KOPT-K1 (cell line): ENCODE data around the gene TMEM158.

ENCODE experiments used
- H3K27ac ChIP-seq: fragments of 200-600 bp; sonication (generic); 2 replicates; pipeline ENCODE4 v1.5.1; 2016; ENCODE audit warnings: antibody characterized with exemption, mild to moderate bottlenecking, low read depth, low read length; ENCODE audit not compliant: poor library complexity, severe bottlenecking
- H3K36me3 ChIP-seq: fragments of 200-600 bp; sonication (generic); 2 replicates; pipeline ENCODE4 v1.5.1; 2017; ENCODE audit warnings: antibody characterized with exemption, mild to moderate bottlenecking, low read length, moderate library complexity; ENCODE audit not compliant: insufficient read depth
- H3K9me3 ChIP-seq: fragments of 200-600 bp; sonication (generic); 2 replicates; pipeline ENCODE4 v1.5.1; 2017; ENCODE audit warnings: antibody characterized with exemption, low read length, mild to moderate bottlenecking; ENCODE audit not compliant: insufficient read depth, poor library complexity, severe bottlenecking

Gene TMEM158

DNA sequence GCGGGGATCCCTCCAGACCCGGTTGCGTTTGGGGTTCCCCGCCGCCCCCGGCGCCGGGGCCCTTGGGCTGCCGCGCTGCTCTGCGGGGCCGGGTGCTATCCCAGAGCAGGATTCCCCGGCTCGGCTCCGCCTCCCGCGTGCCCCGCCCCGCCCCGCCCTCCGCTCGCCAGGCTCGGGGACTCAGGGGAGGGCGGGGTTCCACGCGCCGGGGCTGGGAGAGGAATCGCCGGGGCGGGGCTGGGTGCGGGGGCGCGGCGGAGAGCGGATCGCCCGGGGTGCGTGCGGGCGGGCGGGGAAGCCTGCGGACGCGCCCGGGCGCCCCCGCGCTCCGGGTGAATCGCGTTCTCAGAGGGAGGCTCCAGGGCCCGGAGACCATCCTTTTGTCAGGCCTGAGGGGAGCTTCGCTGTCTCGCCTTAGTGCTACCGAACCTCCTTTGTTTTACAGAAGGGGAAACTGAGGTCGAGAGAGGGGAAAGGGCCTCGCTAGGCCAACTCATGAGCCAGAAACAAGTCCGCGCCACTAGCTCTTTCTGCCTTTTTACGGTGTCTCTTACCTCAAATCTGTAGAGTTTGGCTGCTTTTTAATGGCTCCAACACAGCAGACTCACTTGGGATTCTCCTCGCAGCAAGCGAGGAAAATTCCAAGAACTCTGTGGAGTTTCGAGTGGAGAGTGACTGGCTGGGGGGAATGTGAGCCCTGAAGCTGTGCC lies at the start of gene TMEM158:
TSS of gene TMEM158 (minus strand) at position 82 of the 710 bp plus-strand sequence. CDS start 260 bp downstream, outside the sequence.
- Histone ChIP-seq H3K36me3 (no peaks in the 10 kb centered on the region), H3K27ac (no peak within 1 kb of the TSS), H3K9me3 (no peaks in the 10 kb centered on the region)

DNA sequence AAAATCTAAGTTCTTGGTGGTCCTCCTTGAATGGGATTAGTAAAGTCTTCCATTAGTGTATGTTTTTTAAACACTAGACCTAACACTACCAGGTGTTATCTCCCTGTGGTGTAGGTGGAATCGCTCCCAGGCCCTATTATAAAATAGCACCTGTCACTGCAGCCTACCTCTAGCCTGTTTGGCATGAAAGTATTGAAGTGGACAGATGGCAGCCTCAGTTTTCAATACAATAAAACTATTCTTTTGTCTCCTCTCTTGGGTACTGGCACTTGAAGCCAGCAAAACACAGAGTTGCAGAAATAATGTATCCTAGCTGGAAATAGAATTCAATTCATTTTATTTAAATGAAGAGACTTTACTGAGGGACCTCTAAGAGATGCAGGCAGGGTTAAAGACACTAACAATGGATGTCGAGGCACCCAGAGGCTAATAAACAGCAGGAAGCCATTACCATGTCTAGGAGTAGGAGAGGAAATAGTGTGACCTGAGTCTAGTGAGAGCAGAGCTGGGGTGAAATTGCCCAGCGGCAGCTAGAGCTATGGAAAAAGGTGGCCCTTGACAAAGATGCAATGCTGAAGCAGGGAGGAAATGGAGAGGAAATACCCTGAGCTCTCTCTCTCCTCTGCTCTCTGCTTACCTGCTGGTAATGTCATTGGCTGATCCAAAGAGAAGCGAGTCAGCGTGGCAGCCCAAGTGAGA lies 49.1 kb upstream of the TMEM158 start:
- H3K9me3 ChIP-seq, result peaks cover 9% of the 10 kb centered on the region
- no peak overlapping the region for H3K27ac ChIP-seq
- H3K36me3 ChIP-seq, result no peaks in the 10 kb centered on the region

DNA sequence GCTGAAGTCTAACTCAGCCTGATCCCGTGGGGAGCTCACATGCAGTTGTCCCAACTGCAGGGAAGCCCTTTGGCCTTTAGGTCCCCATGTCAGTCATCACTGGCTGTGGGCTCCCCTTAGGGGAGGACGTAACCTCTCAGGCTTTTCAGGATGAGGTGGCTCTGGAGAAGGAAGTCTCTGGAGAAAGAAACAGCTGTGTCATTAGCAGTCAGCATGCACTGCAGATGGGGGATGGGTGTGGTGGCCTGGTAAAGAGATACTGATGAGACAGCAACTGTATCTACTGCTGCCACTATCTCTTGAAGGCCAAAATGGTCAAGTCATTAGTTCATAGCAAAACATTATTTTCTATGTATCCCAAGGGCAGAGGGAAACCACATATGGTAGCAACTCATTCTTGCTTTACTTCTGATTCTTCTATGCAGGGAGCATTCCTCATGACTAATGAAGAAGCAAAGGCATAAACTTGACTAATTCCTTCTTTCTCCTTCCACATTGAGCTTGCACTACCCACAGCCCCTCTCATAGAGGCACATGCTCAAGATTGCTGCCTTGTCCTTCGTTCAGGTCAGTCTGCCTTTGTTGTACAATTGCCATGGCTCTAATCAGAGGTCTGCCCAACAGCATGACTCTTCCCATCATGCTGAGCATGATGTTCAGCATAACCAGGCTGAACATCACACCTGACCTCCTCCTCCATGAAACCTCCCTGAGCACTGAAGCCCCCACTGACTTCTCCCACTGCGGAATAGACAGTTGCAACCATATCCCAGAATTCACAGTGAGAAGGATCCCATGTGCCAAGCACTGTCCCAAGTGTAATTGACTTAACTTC lies 47.8 kb upstream of the TMEM158 start:
- H3K36me3 ChIP-seq, result no peaks in the 10 kb centered on the region
- H3K9me3 ChIP-seq, result peaks cover 9% of the 10 kb centered on the region
- no peak overlapping the region for H3K27ac ChIP-seq

DNA sequence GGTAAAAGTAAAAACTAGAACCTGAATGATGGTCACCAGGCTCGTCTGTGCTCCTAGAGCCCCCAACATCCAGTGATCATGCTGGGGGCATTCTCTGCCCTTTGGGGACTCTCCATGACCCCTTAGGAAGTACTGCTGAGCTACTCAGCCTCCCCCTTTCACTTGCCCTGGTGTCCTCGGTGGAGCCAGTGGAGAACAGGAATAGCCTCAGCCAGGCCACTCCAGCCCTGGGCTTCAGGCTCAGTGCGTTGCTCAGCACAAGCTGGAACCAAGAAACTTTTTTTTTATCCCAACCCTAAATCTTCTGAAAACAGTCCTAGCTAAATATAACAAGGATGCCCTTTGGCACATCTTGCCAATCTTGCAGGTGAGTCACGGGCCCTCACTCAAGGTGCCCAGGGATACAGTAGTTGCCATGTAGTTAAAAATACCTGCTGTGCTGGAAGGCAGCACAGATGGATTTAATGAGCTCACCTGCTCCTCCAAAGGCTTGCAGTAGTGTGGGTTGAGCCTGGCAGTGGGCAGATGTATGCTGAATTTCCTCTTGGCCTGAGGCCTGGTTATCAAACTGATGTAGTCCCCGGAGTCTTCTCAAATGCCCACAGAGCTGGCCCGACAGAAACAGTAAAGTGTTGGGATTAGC lies 46.9 kb upstream of the TMEM158 start:
- no peaks in the 10 kb centered on the region for H3K36me3 ChIP-seq
- no peak overlapping the region for H3K27ac ChIP-seq
- H3K9me3 ChIP-seq, result peaks cover 7% of the 10 kb centered on the region

DNA sequence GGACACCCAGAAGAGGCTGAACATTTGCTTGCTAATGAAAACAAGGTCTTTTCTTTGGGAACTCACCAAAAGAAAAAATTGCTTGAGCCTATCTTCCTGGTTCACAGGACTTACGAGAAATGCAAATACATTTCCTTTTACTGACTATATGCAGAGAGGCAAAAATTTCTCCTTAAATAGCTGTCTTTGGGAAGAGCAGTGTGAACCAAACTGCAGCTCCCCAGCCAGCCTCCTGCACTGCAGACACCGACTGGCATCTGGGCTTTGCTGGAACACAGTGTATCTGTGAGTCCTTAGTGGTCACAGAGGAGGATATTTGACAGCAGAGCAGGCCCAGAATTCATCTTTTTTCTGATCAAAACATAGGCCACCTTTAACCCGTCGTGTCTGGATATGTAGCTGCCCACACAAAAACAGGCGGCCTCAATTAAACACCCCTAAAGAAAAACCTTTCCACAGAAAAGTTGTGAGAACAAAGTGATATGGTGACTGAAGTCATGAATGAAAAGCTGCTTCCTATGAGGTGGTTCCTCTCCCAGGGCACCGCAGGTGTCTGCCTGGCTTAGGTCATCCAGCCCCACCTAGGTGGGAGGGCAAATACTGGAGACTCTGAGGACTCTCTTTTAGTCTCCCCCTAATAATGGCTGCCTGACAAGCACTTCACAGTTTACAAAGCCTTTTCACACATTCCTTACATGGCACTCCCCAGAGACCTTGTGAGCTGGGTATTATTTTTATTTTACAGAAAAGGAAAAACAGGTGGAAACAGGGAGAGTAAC lies 46.1 kb upstream of the TMEM158 start:
- Histone ChIP-seq H3K36me3 (no peaks in the 10 kb centered on the region), H3K9me3 (peaks cover under 1% of the 10 kb centered on the region), H3K27ac (no peak overlapping the region)

- Histone ChIP-seq H3K36me3 (no peaks in the 10 kb centered on the region), H3K9me3 (no peaks in the 10 kb centered on the region), H3K27ac (no peak overlapping the region)
Observed at GRCh38 chr3:45269952-45270351, 43.9 kb upstream of the TMEM158 start.

- Histone ChIP-seq H3K9me3 (no peaks in the 10 kb centered on the region), H3K27ac (no peak overlapping the region), H3K36me3 (no peaks in the 10 kb centered on the region)
Observed at GRCh38 chr3:45267097-45267496, 41.0 kb upstream of the TMEM158 start.

- H3K27ac ChIP-seq, result no peak overlapping the region
- no peaks in the 10 kb centered on the region for H3K36me3 ChIP-seq
- no peaks in the 10 kb centered on the region for H3K9me3 ChIP-seq
Observed at GRCh38 chr3:45261333-45262110, 35.4 kb upstream of the TMEM158 start.

- no peak overlapping the region for H3K27ac ChIP-seq
- H3K9me3 ChIP-seq, result no peaks in the 10 kb centered on the region
- H3K36me3 ChIP-seq, result no peaks in the 10 kb centered on the region
Observed at GRCh38 chr3:45259133-45259532, 33.0 kb upstream of the TMEM158 start.

GRCh38 chr3:45258317-45258716 lies 32.2 kb upstream of the TMEM158 start:
- Histone ChIP-seq H3K27ac (no peak overlapping the region), H3K36me3 (no peaks in the 10 kb centered on the region), H3K9me3 (no peaks in the 10 kb centered on the region)

- Histone ChIP-seq H3K36me3 (no peaks in the 10 kb centered on the region), H3K27ac (no peak overlapping the region), H3K9me3 (no peaks in the 10 kb centered on the region)
Observed at GRCh38 chr3:45253316-45253715, 27.2 kb upstream of the TMEM158 start.

DNA sequence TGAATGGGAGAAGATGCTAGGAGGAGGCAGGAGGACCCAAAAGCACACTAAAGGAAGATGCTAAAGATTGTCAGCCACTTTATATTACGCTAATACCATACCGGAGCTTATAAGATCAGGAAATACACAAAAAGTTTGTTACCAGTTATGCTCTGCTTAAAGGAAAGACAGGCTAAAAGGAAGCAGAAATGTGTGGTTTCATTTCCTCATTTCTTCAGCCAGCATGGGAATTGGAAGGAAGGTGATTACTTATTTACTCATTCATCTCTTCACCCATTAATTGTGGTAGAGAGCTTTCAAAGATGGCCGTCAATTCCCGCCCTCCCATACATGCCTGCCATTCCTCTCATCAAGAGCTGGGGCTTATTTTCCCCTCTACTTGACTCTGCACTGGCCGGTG lies 26.7 kb upstream of the TMEM158 start:
- Histone ChIP-seq H3K9me3 (no peaks in the 10 kb centered on the region), H3K36me3 (no peaks in the 10 kb centered on the region), H3K27ac (no peak overlapping the region)

- H3K27ac ChIP-seq, result no peak overlapping the region
- no peaks in the 10 kb centered on the region for H3K36me3 ChIP-seq
- H3K9me3 ChIP-seq, result no peaks in the 10 kb centered on the region
Observed at GRCh38 chr3:45249391-45249790, 23.3 kb upstream of the TMEM158 start.

DNA sequence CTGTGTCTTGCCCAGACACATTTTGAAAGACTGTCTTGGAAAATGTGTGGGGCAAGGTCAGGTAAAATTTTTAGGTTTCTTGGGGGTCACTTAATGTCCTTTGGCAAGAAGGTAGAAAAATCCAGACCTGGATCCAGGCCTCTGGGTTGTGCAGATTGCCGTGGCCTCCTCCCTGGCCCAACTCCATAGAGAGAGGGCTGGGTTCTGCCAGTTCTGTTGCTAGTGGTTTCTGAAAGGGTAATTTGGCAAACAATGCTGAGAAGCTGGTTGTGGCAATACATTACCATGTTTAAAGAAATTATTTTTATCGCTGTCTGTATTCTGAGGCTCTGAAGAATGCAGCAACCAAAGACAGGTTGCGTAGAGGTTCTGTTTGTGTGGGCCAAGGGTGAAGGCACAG lies 20.2 kb upstream of the TMEM158 start:
- Histone ChIP-seq H3K9me3 (no peaks in the 10 kb centered on the region), H3K27ac (no peak overlapping the region), H3K36me3 (no peaks in the 10 kb centered on the region)
